ENCODE data around the gene PRTFDC1.

Gene PRTFDC1

GRCh38 chr10:24882047-24882698, 70.2 kb downstream of the PRTFDC1 start:
- DNase-seq (ENCODE audit: low read depth in 1 of 2, low spot score in 1 of 2): peak in 1 of 2 donors; percentile 23

- no peak for DNase-seq (ENCODE audit: low read depth in 1 of 2, low spot score in 1 of 2)
Measured at GRCh38 chr10:24879861-24880260, 72.5 kb downstream of the PRTFDC1 start.

GRCh38 chr10:24874133-24874532, 78.3 kb downstream of the PRTFDC1 start:
- no peak for DNase-seq (ENCODE audit: low read depth in 1 of 2, low spot score in 1 of 2)

GRCh38 chr10:24873281-24873683, 79.1 kb downstream of the PRTFDC1 start:
- no peak for DNase-seq (ENCODE audit: low read depth in 1 of 2, low spot score in 1 of 2)

- no peak for DNase-seq (ENCODE audit: low read depth in 1 of 2, low spot score in 1 of 2)
Measured at GRCh38 chr10:24872790-24873182, 79.6 kb downstream of the PRTFDC1 start.

GRCh38 chr10:24872049-24872789, 80.2 kb downstream of the PRTFDC1 start:
- no peak for DNase-seq (ENCODE audit: low read depth in 1 of 2, low spot score in 1 of 2)

- DNase-seq (ENCODE audit: low read depth in 1 of 2, low spot score in 1 of 2): no peak
Measured at GRCh38 chr10:24871011-24871935, 81.1 kb downstream of the PRTFDC1 start.

- DNase-seq (ENCODE audit: low read depth in 1 of 2, low spot score in 1 of 2): no peak
Measured at GRCh38 chr10:24869354-24870015, 82.9 kb downstream of the PRTFDC1 start.

GRCh38 chr10:24866604-24867583, 85.5 kb downstream of the PRTFDC1 start:
- DNase-seq (ENCODE audit: low read depth in 1 of 2, low spot score in 1 of 2): no peak

GRCh38 chr10:24865783-24866182, 86.6 kb downstream of the PRTFDC1 start:
- no peak for DNase-seq (ENCODE audit: low read depth in 1 of 2, low spot score in 1 of 2)

- DNase-seq (ENCODE audit: low read depth in 1 of 2, low spot score in 1 of 2): no peak
Measured at GRCh38 chr10:24862589-24862988, 89.8 kb downstream of the PRTFDC1 start.

GRCh38 chr10:24858288-24859270, 93.8 kb downstream of the PRTFDC1 start:
- no peak for DNase-seq (ENCODE audit: low read depth in 1 of 2, low spot score in 1 of 2)

GRCh38 chr10:24857031-24857725, 95.2 kb downstream of the PRTFDC1 start:
- no peak for DNase-seq (ENCODE audit: low read depth in 1 of 2, low spot score in 1 of 2)

GRCh38 chr10:24854256-24854655, 98.2 kb downstream of the PRTFDC1 start:
- DNase-seq (ENCODE audit: low read depth in 1 of 2, low spot score in 1 of 2): no peak

- DNase-seq (ENCODE audit: low read depth in 1 of 2, low spot score in 1 of 2): no peak
Measured at GRCh38 chr10:24853661-24854060, 98.7 kb downstream of the PRTFDC1 start.

- DNase-seq (ENCODE audit: low read depth in 1 of 2, low spot score in 1 of 2): no peak
Measured at GRCh38 chr10:24851629-24852028, 100.8 kb downstream of the PRTFDC1 start.

- DNase-seq (ENCODE audit: low read depth in 1 of 2, low spot score in 1 of 2): no peak
Measured at GRCh38 chr10:24850727-24851296, 101.6 kb downstream of the PRTFDC1 start.

Measured in activated T-helper 1 cell treated with anti-CD3 and anti-CD28 coated beads, Interleukin-2, amount 50 U/mL, for 16 hours (primary cell).